C4-2B (cell line): ENCODE data around the gene PNPLA7.
"Not testable (repeated sequence)": the region's sequence is repeated elsewhere in the genome, so short reads cannot be mapped to it uniquely, and the experiment has no call there.

Experiments
- ZFX ChIP-seq: fragments of 450-650 bp; IDR thresholded peaks from 2 replicates; pipeline ENCODE4 v1.6.1; 2017
- TF ChIP-seq, protein P1 (sequence below): fragments of 450-650 bp; conservative IDR thresholded peaks from 2 replicates; pipeline ENCODE4 v1.5.1; 2017; ENCODE audit warnings: mild to moderate bottlenecking

GRCh38 chr9:137518661-137519459 is 31.3 kb downstream of the PNPLA7 start:
- TF ChIP-seq, protein P1, sequence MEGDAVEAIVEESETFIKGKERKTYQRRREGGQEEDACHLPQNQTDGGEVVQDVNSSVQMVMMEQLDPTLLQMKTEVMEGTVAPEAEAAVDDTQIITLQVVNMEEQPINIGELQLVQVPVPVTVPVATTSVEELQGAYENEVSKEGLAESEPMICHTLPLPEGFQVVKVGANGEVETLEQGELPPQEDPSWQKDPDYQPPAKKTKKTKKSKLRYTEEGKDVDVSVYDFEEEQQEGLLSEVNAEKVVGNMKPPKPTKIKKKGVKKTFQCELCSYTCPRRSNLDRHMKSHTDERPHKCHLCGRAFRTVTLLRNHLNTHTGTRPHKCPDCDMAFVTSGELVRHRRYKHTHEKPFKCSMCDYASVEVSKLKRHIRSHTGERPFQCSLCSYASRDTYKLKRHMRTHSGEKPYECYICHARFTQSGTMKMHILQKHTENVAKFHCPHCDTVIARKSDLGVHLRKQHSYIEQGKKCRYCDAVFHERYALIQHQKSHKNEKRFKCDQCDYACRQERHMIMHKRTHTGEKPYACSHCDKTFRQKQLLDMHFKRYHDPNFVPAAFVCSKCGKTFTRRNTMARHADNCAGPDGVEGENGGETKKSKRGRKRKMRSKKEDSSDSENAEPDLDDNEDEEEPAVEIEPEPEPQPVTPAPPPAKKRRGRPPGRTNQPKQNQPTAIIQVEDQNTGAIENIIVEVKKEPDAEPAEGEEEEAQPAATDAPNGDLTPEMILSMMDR: not testable (repeated sequence)
- TF ChIP-seq ZFX: not testable (repeated sequence)
